Measurements from ENCODE around the gene MAPK9.
"Not testable (repeated sequence)": the region's sequence is repeated elsewhere in the genome, so short reads cannot be mapped to it uniquely, and the experiment has no call there.

MAPK9 gene

DNA sequence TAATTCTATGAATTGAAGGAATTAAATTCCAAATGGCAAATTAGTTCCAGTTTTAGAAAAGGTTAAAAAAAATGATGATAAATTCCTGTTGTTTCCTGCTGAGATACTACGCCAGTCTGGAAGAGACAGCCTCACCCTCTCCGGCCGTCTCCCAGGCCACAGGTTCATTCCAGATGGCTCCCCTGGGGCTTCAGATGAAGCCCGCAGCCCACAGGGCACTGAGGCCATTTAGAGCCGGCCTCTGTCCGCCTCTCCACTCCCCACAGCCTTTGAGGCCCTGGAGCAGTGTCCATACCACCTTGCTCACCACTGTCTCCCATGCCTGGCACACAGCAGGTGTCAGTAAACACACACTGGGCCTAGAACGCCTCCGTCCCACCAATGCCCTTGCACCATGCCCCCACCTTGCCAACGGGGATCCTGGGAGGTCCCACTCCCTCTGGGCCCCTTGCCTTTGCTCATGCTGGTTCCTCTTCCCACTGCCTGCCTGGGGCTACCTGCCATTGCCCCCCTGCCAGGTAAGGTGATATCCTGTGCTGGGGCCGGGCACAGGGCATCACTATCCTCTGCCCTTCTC, 35.2 kb upstream of the MAPK9 start:
- no peak for DNase-seq (ENCODE audit: low spot score)

- no peak for DNase-seq (ENCODE audit: low spot score)
Observed at GRCh38 chr5:180324601-180324950, 32.7 kb upstream of the MAPK9 start.

DNA sequence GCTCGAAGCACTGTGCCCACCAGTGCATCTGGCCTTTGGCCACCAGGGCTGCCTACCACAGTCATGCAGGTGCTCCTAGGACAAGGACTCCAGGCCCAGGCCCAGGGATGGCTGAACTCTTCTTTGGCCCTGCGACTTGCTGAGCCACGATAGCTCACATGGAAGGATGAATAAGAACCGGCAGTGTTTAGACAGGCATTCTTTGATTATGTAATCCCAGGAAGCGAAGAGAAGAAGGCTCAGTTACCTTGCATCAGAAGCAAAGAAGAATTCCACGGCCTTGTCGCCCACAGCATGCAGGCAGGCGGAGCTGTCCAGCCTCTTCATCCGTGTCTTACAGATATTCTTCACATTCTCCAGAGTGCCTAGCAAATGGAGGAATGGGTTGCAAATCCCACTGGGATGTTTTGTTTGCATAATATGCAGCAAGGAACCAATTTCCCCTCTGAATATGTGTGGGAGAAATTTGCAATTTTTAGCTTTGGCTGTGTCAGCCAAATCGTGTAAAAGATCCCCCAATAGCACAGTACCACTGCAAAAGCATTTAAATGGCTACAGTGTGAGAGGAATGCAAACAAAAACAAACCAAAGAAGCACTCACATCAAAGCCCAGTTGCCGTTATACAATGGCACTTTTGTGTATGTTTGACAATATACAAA, 32.2 kb upstream of the MAPK9 start:
- no peak for DNase-seq (ENCODE audit: low spot score)

- no peak for DNase-seq (ENCODE audit: low spot score)
Observed at GRCh38 chr5:180323160-180323559, 31.3 kb upstream of the MAPK9 start.

- no peak for DNase-seq (ENCODE audit: low spot score)
Observed at GRCh38 chr5:180318456-180319089, 26.7 kb upstream of the MAPK9 start.

- DNase-seq (ENCODE audit: low spot score): no peak
Observed at GRCh38 chr5:180316586-180316985, 24.7 kb upstream of the MAPK9 start.

DNA sequence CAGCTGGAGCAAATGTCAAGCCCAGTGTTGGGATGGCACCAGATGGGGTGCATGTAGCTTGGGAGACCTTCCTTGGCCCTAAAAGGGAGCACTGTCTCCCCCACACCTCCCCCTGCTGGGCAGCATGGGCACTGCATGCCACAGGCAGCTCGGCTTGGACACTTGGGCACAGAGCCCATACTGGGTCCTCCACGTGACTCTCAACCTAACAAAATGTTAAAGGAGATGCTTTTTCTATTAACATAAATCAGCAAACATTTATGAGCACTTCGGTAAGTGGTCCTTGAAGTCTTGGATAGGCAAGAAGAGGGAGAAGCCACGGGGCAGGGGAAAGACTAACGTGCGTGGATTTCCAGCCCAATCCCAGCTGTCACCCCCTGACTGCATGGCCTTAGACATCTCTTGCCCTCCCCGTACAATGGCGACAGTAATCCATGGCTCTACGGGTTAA, 23.9 kb upstream of the MAPK9 start:
- peak; percentile 17 for DNase-seq (ENCODE audit: low spot score)

DNA sequence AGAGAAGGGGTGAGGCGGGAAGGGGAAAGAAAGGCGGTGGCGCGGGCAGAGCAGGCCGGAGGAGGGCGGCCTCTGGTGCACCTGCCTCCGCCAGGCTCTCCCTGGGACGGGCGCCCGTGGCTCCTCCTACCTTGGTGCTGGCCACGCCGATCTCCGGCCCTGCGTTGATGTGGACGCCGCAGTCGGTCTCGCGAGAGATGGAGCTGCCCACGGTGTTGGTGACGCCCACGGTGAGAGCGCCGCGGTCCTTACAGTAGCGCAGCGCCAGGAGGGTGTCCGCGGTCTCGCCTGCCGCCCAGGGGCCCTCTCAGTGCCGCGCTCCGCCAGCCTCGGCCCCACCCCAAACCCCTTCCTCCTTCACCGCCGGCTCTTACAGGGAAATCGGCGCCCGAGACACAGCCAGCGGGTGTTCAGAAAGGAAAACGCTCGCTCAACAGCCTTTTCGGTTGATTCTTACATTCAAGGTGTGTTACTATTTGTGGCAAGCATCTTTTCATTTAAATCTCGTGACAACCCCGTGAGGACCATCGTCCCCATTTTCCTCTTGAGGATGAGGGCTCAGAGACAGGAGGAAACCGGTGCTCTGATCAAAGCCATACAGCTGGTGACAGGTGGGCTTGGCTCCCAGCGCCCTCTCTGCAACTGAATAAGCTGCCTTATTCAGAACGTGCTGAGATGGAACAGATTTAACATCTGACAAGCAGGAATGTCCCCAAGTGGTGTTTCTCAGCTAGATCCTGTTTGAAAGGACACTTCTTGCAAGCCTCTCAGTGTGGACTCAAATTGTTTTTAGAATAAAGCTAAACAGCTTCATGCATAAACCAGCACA, 22.0 kb upstream of the MAPK9 start:
- DNase-seq (ENCODE audit: low spot score): peak; percentile 68

GRCh38 chr5:180311216-180311615, 19.3 kb upstream of the MAPK9 start:
- DNase-seq (ENCODE audit: low spot score): no peak

DNA sequence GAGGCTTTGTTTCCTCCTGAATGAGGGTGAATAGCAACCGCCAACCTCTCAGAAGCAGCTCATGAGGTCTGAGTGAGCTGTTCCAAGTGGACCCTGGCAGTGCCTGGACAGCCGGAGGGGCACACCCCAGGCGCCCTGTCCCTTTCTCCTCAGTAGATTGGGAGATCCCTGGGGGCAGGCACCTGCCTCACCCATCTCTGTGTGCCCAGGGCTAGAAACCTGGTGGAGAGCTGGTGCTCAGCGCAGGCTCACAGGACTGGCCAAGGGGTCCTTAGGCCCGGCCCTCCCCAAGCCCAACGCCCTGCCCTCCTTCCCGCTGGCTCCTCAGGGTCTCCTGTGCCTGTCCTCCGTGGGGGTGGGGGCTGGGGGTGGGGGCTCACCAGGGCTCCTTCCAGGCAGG, 14.9 kb upstream of the MAPK9 start:
- no peak for DNase-seq (ENCODE audit: low spot score)

DNA sequence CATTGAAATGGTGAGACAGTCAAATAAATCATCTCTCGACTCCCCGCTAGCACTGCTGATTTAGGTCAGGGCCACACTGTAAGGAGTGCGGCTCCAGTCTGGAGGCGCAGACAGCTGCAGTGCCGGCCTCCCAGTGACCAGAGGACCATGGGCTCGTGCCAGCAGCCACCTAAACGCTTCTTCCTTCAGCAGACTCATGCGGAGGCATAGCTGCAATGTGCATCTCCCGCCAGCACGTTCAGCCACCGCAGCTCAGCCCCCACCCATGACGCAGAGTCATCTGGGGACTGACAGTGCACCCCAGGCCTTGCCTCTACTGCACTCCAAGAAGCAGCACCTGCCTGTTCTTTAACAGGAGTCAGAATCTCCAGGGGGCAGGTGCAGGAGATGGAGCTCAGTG, 13.6 kb upstream of the MAPK9 start:
- DNase-seq (ENCODE audit: low spot score): no peak

GRCh38 chr5:180304431-180305375, 12.8 kb upstream of the MAPK9 start:
- DNase-seq (ENCODE audit: low spot score): no peak

- no peak for DNase-seq (ENCODE audit: low spot score)
Observed at GRCh38 chr5:180304016-180304292, 12.1 kb upstream of the MAPK9 start.

- no peak for DNase-seq (ENCODE audit: low spot score)
Observed at GRCh38 chr5:180303226-180304015, 11.5 kb upstream of the MAPK9 start.

GRCh38 chr5:180302256-180302655, 10.4 kb upstream of the MAPK9 start:
- DNase-seq (ENCODE audit: low spot score): no peak

GRCh38 chr5:180301253-180301652, 9.4 kb upstream of the MAPK9 start:
- no peak for DNase-seq (ENCODE audit: low spot score)

DNA sequence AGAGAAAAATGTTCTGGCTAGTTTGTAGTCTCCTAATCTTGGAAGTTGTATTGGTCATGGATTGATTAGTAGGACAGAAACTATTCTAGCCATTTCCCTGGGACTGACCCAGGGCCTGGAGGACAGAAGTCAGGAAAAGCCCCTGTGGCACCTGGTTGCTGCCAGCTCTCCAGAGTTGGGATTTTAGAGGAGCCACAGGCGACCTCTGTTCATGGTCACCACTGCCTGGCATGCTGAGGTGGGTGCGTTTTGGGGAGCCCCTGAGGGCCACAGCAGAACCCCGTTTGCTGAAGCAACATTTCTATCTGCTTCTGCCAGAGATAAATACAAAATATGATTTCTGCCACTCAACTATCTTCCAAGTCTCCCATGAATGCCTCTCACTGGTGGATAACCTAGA, 7.6 kb upstream of the MAPK9 start:
- DNase-seq (ENCODE audit: low spot score): no peak

DNA sequence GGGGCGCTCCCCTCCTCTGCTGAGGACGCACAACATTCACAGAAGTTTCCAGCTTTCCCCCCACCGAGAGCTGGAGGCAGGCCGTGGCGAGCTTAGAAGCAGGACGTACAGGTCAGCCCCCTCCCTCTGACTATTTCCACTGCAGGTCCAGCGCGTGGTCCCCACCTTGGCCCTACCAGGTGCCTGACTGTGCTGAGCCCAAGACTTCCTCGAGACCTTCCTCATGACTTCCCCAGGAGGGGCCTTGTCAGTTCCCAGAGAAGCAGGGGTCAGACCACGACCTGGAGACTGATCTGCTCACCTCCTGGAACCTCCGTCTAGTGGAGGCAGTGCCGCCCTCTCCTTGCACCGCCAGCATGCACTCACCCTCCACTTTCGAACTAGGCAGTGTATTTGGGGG, 7.1 kb upstream of the MAPK9 start:
- not testable (repeated sequence) for DNase-seq (ENCODE audit: low spot score)

- DNase-seq (ENCODE audit: low spot score): no peak
Observed at GRCh38 chr5:180297587-180298282, 5.9 kb upstream of the MAPK9 start.

- DNase-seq (ENCODE audit: low spot score): no peak
Observed at GRCh38 chr5:180296771-180297170, 4.9 kb upstream of the MAPK9 start.

Data from kidney capillary endothelial cell (primary cell).